ENCODE measurements around the gene PPP1R12A.

GRCh38 chr12:79782172-79782900 lies 152.6 kb downstream of the PPP1R12A start:
- TF ChIP-seq, protein P1, sequence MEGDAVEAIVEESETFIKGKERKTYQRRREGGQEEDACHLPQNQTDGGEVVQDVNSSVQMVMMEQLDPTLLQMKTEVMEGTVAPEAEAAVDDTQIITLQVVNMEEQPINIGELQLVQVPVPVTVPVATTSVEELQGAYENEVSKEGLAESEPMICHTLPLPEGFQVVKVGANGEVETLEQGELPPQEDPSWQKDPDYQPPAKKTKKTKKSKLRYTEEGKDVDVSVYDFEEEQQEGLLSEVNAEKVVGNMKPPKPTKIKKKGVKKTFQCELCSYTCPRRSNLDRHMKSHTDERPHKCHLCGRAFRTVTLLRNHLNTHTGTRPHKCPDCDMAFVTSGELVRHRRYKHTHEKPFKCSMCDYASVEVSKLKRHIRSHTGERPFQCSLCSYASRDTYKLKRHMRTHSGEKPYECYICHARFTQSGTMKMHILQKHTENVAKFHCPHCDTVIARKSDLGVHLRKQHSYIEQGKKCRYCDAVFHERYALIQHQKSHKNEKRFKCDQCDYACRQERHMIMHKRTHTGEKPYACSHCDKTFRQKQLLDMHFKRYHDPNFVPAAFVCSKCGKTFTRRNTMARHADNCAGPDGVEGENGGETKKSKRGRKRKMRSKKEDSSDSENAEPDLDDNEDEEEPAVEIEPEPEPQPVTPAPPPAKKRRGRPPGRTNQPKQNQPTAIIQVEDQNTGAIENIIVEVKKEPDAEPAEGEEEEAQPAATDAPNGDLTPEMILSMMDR (conservative IDR thresholded peaks at IDR 0.05) = no peak
- no peak for TF ChIP-seq ZFX (IDR thresholded peaks at IDR 0.05)

Data from C4-2B (cell line).